GM12878 (cell line): ENCODE measurements around the gene EMP3. TPM values are rescaled to one million over a fixed set of nuclear protein-coding genes. Genes with fewer than 3 reads are reported as not detected.

Source experiments
- ATAC-seq: fragments of 200-7000 bp; cut with Tn5 transposase; 3 replicates; pipeline ENCODE4 v1.9.1; 2020; ENCODE audit warnings: mild to moderate bottlenecking, moderate library complexity
- BruUV-seq: library from RNA; stranded (reverse); fragments of 400-500 nt; replicated peaks from 2 replicates; lab custom pipeline; 2021; lab: Mats Ljungman, UMichigan
- CTCF ChIA-PET: fragments of 300-600 bp; sonication (Branson Sonifier 250); formaldehyde crosslinking; extraction: SDS; loops from one replicate; lab custom pipeline; 2021; ENCODE audit warnings: inconsistent platforms; lab: Yijun Ruan, JAX
- POLR2A ChIA-PET: fragments of 350-600 bp; formaldehyde crosslinking; extraction: SDS; loops from one replicate; lab custom pipeline; 2021; ENCODE audit warnings: inconsistent platforms; lab: Charles Lee
- RAD21 ChIA-PET: fragments of 300-600 bp; sonication (Branson Sonifier 250); formaldehyde crosslinking; loops from one replicate; lab custom pipeline; 2023; ENCODE audit warnings: antibody characterized with exemption; ENCODE audit not compliant: unreplicated experiment; lab: Charles Lee
- SMC1A ChIA-PET: fragments of 300-600 bp; sonication (Branson Sonifier 250); formaldehyde crosslinking; loops from one replicate; lab custom pipeline; 2023; ENCODE audit not compliant: unreplicated experiment, uncharacterized antibody; lab: Charles Lee
- DNase-seq: peaks from one replicate; pipeline ENCODE4 v3.0.0-alpha.2; 2011; ENCODE audit warnings: low read depth, low spot score
- FAIRE-seq: peaks from 3 replicates; lab custom pipeline; 2011; peaks lifted over from hg19 to GRCh38; lab: Jason Lieb, UNC
- H2AFZ ChIP-seq: 2 replicates; pipeline ENCODE4 v1.6.0; 2011; ENCODE audit warnings: low read depth, low read length, control low read depth; ENCODE audit not compliant: control insufficient read depth
- H3K27ac ChIP-seq: 2 replicates; pipeline ENCODE4 v1.5.1; 2011; ENCODE audit warnings: control low read depth; ENCODE audit not compliant: control insufficient read depth, insufficient read depth
- H3K27me3 ChIP-seq, 2 experiments: replicated peaks in 1 of 2; 2 replicates each; pipeline versions ENCODE4 v1.6.0 to v1.6.1; 2011; ENCODE audit warnings: low read length in 1 of 2; ENCODE audit not compliant: control insufficient read depth in 2 of 2, insufficient read depth in 2 of 2
- H3K36me3 ChIP-seq, 2 experiments: 2 replicates each; pipeline ENCODE4 v1.5.1; 2011; ENCODE audit warnings: low read length in 1 of 2; ENCODE audit not compliant: control insufficient read depth in 2 of 2, insufficient read depth in 2 of 2
- H3K4me1 ChIP-seq: 2 replicates; pipeline ENCODE4 v1.6.1; 2011; ENCODE audit warnings: mild to moderate bottlenecking, low read length, moderate library complexity, mixed read lengths; ENCODE audit not compliant: control insufficient read depth, insufficient read depth
- H3K4me2 ChIP-seq: 2 replicates; pipeline ENCODE4 v1.6.0; 2011; ENCODE audit warnings: control low read depth; ENCODE audit not compliant: control insufficient read depth, insufficient read depth
- H3K4me3 ChIP-seq: fragments of 200-600 bp; sonication (generic); 2 replicates; pipeline ENCODE4 v1.5.1; 2016
- H3K79me2 ChIP-seq: 2 replicates; pipeline ENCODE4 v1.6.0; 2011; ENCODE audit warnings: low read length; ENCODE audit not compliant: control insufficient read depth, insufficient read depth
- H3K9ac ChIP-seq: 2 replicates; pipeline ENCODE4 v1.8.0; 2011; ENCODE audit warnings: low read length, control low read depth, mixed read lengths; ENCODE audit not compliant: control insufficient read depth, insufficient read depth
- H3K9me3 ChIP-seq: replicated peaks from 3 replicates; pipeline ENCODE4 v1.5.1; 2011; ENCODE audit warnings: mild to moderate bottlenecking, low read length; ENCODE audit not compliant: control insufficient read depth, insufficient read depth
- H4K20me1 ChIP-seq: 2 replicates; pipeline ENCODE4 v1.6.0; 2011; ENCODE audit not compliant: control insufficient read depth, insufficient read depth
- BCL11A ChIP-seq: IDR thresholded peaks from 2 replicates; pipeline ENCODE4 v1.6.1; 2011; ENCODE audit warnings: low read depth, low read length
- CHD2 ChIP-seq: IDR thresholded peaks from 2 replicates; pipeline ENCODE4 v1.6.1; 2011; ENCODE audit warnings: low read depth, low read length, improper control_type of control experiment, borderline replicate concordance
- E4F1 ChIP-seq: fragments of 450-650 bp; IDR thresholded peaks from 2 replicates; pipeline ENCODE4 v1.6.1; 2018; ENCODE audit warnings: borderline replicate concordance, mild to moderate bottlenecking; ENCODE audit not compliant: partially characterized antibody
- ELK1 ChIP-seq: IDR thresholded peaks from 2 replicates; pipeline ENCODE4 v1.6.1; 2012; ENCODE audit warnings: low read depth, low read length, improper control_type of control experiment
- HDAC6 ChIP-seq: fragments of 200-600 bp; sonication (generic); IDR thresholded peaks from one replicate; pipeline ENCODE4 v1.8.0; 2017; ENCODE audit warnings: antibody characterized with exemption; ENCODE audit not compliant: unreplicated experiment
- RELA ChIP-seq: fragments of 450-650 bp; IDR thresholded peaks from 2 replicates; pipeline ENCODE4 v1.8.0; 2014; ENCODE audit warnings: borderline replicate concordance; ENCODE audit not compliant: partially characterized antibody
- SRF ChIP-seq, 2 experiments: IDR thresholded peaks; 2 replicates each; pipeline ENCODE4 v1.6.1; 2011; ENCODE audit warnings: low read depth in 2 of 2, low read length in 2 of 2, mild to moderate bottlenecking in 1 of 2, moderate library complexity in 1 of 2
- WGBS: methylation state at CpG from one replicate; pipeline ENCODE4 v1.1.6; 2016; ENCODE audit warnings: low lambda C conversion rate; ENCODE audit not compliant: insufficient replicate concordance, insufficient coverage; ENCODE audit errors: missing lambda C conversion rate; 5-methylcytosine and 5-hydroxymethylcytosine counted together
- in situ Hi-C: fragments of 300-500 bp; cut with MboI; formaldehyde crosslinking; loops from 9 replicates; pipeline ENCODE4 v1.14.3; 2018; ENCODE audit warnings: mixed read lengths
- intact Hi-C: fragments of 100-400 bp; cut with micrococcal nuclease; formaldehyde crosslinking; loops from one replicate; pipeline ENCODE4 v1.14.2; 2022; ENCODE audit not compliant: unreplicated experiment
- polyA plus RNA-seq, 11 experiments: library from polyadenylated mRNA; depleted of rRNA in 4 of 11; unstranded in 6 of 11; stranded (reverse) in 5 of 11; fragments of >200 nt; fragmentation: Nextera tagmentation in 4 of 11; fragmentation: Illumina TruSeq in 1 of 11; extraction: Ambion mirVana in 4 of 11; extraction: Trizol in 1 of 11; gene quantifications; 1 replicate in 1 of 11; 2 replicates in 10 of 11; pipeline versions ENCODE4 v1.2.1 to v1.2.3, GENCODE V29; 2011 to 2016; ENCODE audit warnings: inconsistent platforms in 2 of 11, missing spikeins in 2 of 11, low read depth in 1 of 11
- total RNA-seq, 4 experiments: library from RNA; depleted of rRNA in 3 of 4; stranded (reverse); fragments of >200 nt in 3 of 4; fragmentation: Illumina TruSeq in 1 of 4; extraction: Trizol in 1 of 4; gene quantifications; 2 replicates each; pipeline versions ENCODE4 v1.2.1 to v1.2.3, GENCODE V29; 2013 to 2021

Gene EMP3
- total and polyA plus RNA-seq, 10 of the 15 experiments (the other 5 are each of a cell fraction or from before 2014, with no cell fraction given): 53.2 to 224 (median 134) TPM

DNA sequence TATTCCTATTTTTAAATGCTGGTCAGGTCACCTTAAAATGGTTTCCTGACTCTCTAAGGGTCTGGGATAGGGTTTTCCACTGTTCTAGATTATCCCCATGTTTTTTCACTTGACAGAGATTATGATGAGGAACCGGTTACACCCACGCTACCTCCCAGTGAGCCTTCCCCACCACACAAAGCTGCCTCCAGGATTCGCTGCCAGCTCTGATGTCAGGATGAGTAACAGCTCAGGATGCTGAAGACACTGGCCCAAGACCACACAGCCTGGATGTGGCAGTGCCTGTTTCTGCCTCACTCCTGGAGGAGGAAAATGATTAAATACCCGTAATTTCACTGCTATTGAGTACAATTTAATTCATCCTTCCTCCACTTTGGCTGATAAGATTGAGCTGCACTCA is 32.6 kb upstream of the EMP3 start:
- DNase-seq (no peak), FAIRE-seq (no peak), ATAC-seq (no peak)
- H3K79me2 ChIP-seq: no peaks in the 10 kb centered on the region
- H3K9me3 ChIP-seq: no peaks in the 10 kb centered on the region
- no TSS peak for BruUV-seq
- 40% methylated on average over 4 of the region's 4 CpGs for WGBS
- TF ChIP-seq BCL11A (no peak), ELK1 (no peak), SRF (IDR thresholded peaks at IDR 0.05; ENCODE audit: low read depth in 2 of 2, low read length in 2 of 2) (no peak), HDAC6 (no peak), RELA (no peak), E4F1 (no peak), CHD2 (no peak)
- H3K4me2 ChIP-seq: no peak overlapping the region
- in situ Hi-C loops: loop anchor here (10.0 kb wide), 1 partner anchor 328 kb away; no protein-coding TSS in a partner anchor
- CTCF ChIA-PET: interaction anchor here (1.1 to 1.2 kb wide), 3 partner anchors 21 to 32 kb away, joined by 3 to 5 read pairs (median 3); no protein-coding TSS in a partner anchor
- H3K4me3 ChIP-seq: no peak overlapping the region
- no peaks in the 10 kb centered on the region for H4K20me1 ChIP-seq
- H2AFZ ChIP-seq: no peak overlapping the region
- intact Hi-C loops: no loop called here
- RAD21 ChIA-PET: interaction anchor here (0.6 to 1.6 kb wide), 2 partner anchors 41 to 123 kb away, joined by 4 read pairs; no protein-coding TSS in a partner anchor
- SMC1A ChIA-PET: interaction anchor here (0.6 to 1.0 kb wide), 3 partner anchors 26 to 40 kb away, joined by 3 to 4 read pairs (median 4); no protein-coding TSS in a partner anchor
- no peak overlapping the region for H3K27ac ChIP-seq
- no peak overlapping the region for H3K9ac ChIP-seq
- H3K27me3 ChIP-seq: no peaks in the 10 kb centered on the region
- no peaks in the 10 kb centered on the region for H3K36me3 ChIP-seq
- POLR2A ChIA-PET: interaction anchor here (0.5 kb wide), 1 partner anchor 264 kb away, joined by 5 read pairs; no protein-coding TSS in a partner anchor
- peaks cover 3% of the 10 kb centered on the region; the same call in 1 of the 2 replicates for H3K4me1 ChIP-seq
